HG03442 (cell line): ENCODE measurements around the gene LMAN2.

Source experiments
- ATAC-seq: cut with Tn5 transposase; IDR thresholded peaks from one replicate; pipeline ENCODE4 v1.9.1; 2021; ENCODE audit warnings: mild to moderate bottlenecking, moderate library complexity; ENCODE audit not compliant: unreplicated experiment

Gene LMAN2

GRCh38 chr5:177291735-177292134, 59.7 kb downstream of the LMAN2 start:
- ATAC-seq = no peak

- ATAC-seq = no peak
Measured at GRCh38 chr5:177290816-177291596, 60.5 kb downstream of the LMAN2 start.

- ATAC-seq = no peak
Measured at GRCh38 chr5:177288191-177288590, 63.3 kb downstream of the LMAN2 start.
